ENCODE results near the gene THAP6. TPM values are rescaled to one million over a fixed set of nuclear protein-coding genes. Genes with fewer than 3 reads are reported as not detected.

The THAP6 gene
- total and polyA plus RNA-seq, 2 of the 8 experiments (the other 6 are each of a cell fraction or from before 2014, with no cell fraction given), result 3.3 to 9.7 TPM

DNA sequence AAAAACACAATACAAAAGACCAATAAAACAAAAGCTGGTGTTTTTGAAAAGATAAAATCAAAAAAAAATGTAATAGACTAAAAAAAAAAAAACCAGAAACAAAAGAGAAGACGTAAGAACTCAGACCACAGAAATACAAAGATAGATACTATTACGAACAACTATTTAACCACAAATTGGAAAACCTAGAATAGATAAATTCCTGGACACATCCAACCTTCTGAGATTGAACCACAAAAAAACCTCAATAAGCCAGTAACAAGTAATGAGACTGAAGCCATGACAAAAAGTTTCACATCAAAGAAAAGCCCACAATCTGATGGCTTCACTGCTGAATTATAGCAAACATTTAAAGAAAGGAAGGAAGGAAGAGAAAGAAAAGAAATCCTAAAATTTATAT lies 16.2 kb upstream of the THAP6 start:
- no peaks in the 10 kb centered on the region for H3K79me1 ChIP-seq (ENCODE audit: low read depth, low read length)
- H2AFZ ChIP-seq (ENCODE audit: low read length), result no peak overlapping the region
- H3K4me3 ChIP-seq (ENCODE audit: extremely low read depth in 1 of 4, insufficient read depth in 2 of 4, low read depth in 3 of 4, low read length in 4 of 4), result no peak overlapping the region
- no peaks in the 10 kb centered on the region for H3K27me3 ChIP-seq (replicated peaks in 1 of 4; ENCODE audit: control insufficient read depth in 3 of 4, extremely low read depth in 1 of 4, insufficient read depth in 3 of 4, low read length in 3 of 4)
- H2BK5ac ChIP-seq (ENCODE audit: low read depth, low read length), result no peak overlapping the region
- H4K8ac ChIP-seq (ENCODE audit: extremely low read depth, insufficient read depth, low read length), result no peak overlapping the region
- H3K4me2 ChIP-seq (ENCODE audit: insufficient read depth in 1 of 2, low read depth in 2 of 2, low read length in 2 of 2), result no peak overlapping the region
- no peak overlapping the region for H3K18ac ChIP-seq (ENCODE audit: extremely low read depth, low read length)
- H2BK15ac ChIP-seq (ENCODE audit: low read length), result no peak overlapping the region
- no peak overlapping the region for H2BK12ac ChIP-seq (ENCODE audit: low read depth, low read length)
- H3K23ac ChIP-seq (ENCODE audit: insufficient read length), result no peak overlapping the region
- H3K14ac ChIP-seq (ENCODE audit: insufficient read length), result no peak overlapping the region
- peaks cover 0 to 23% of the 10 kb centered on the region in 2 experiments; a peak in 2 of 4 replicates for H3K79me2 ChIP-seq (ENCODE audit: control insufficient read depth in 1 of 2, insufficient read depth in 2 of 2, low read length in 2 of 2)
- 83% methylated on average over 2 of the region's 2 CpGs; no CpG with 5 or more reads in 1 of the 2 experiments for WGBS, 2 experiments (ENCODE audit: extremely low coverage in 1 of 2, insufficient coverage in 1 of 2, insufficient read length in 1 of 2, insufficient replicate concordance in 2 of 2, low coverage in 1 of 2, low lambda C conversion rate in 2 of 2, missing lambda C conversion rate in 1 of 2)
- no peak overlapping the region for H3K56ac ChIP-seq (replicated peaks; ENCODE audit: insufficient read length, low read depth, low read length)
- no peak overlapping the region for H2BK120ac ChIP-seq (replicated peaks; ENCODE audit: low read depth, low read length)
- no peak overlapping the region for H3K27ac ChIP-seq (ENCODE audit: low read depth, low read length)
- no peak for FAIRE-seq
- H4K20me1 ChIP-seq (replicated peaks in 1 of 2; ENCODE audit: control insufficient read depth in 1 of 2, insufficient read depth in 2 of 2, low read length in 2 of 2), result peaks cover 0 to 4% of the 10 kb centered on the region in 2 experiments
- no peak overlapping the region for H4K5ac ChIP-seq (ENCODE audit: insufficient read length, low read depth, low read length)
- DNase-seq (ENCODE audit: low read depth in 1 of 2, low spot score in 2 of 2), result no peak
- no peak overlapping the region for H2AK5ac ChIP-seq (ENCODE audit: low read depth, low read length)
- H3K36me3 ChIP-seq (ENCODE audit: control insufficient read depth in 2 of 4, insufficient read depth in 4 of 4, low read length in 3 of 4), result peaks cover 0 to 20% (median 6%) of the 10 kb centered on the region in 4 experiments; a peak in 4 of 8 replicates
- H3K4ac ChIP-seq (replicated peaks; ENCODE audit: insufficient read length, low read depth, low read length), result no peak overlapping the region
- no peak overlapping the region for H2BK20ac ChIP-seq (ENCODE audit: low read length)
- no peaks in the 10 kb centered on the region for H3K23me2 ChIP-seq (ENCODE audit: low read depth, low read length)
- no peaks in the 10 kb centered on the region for H3K4me1 ChIP-seq (replicated peaks in 1 of 4; ENCODE audit: control insufficient read depth in 3 of 4, insufficient read depth in 4 of 4, low read length in 3 of 4)
- no peak overlapping the region for H4K91ac ChIP-seq (replicated peaks; ENCODE audit: insufficient read length, low read length)
- H3K9me3 ChIP-seq (ENCODE audit: insufficient read depth in 2 of 2, low read depth in 1 of 2, low read length in 1 of 2), result 0 out of 4 replicates have a peak, but pooled peaks cover 0 to 7% of the 10 kb centered on the region in 2 experiments
- ChIA-PET POLR2A (ENCODE audit: partially characterized antibody) (interaction anchor here (1.5 kb wide), 1 partner anchor 18 kb away, joined by 6 read pairs; no protein-coding TSS in a partner anchor), CTCF (ENCODE audit: partially characterized antibody) (interaction anchor here (1.2 kb wide), 1 partner anchor 26 kb away, joined by 3 read pairs; no protein-coding TSS in a partner anchor)
- no peak overlapping the region for H3K9ac ChIP-seq (replicated peaks in 1 of 4; ENCODE audit: extremely low read depth in 1 of 4, low read depth in 3 of 4, low read length in 3 of 4)
- TF ChIP-seq EP300 (IDR thresholded peaks at IDR 0.05; ENCODE audit: borderline replicate concordance in 1 of 2, low read depth in 2 of 2, low read length in 2 of 2) (no peak), PHF8 (conservative IDR thresholded peaks at IDR 0.05; ENCODE audit: low read depth, low read length) (no peak), POU5F1 (IDR thresholded peaks at IDR 0.05; ENCODE audit: low read depth, low read length) (no peak), RAD21 (IDR thresholded peaks at IDR 0.05 in 1 of 2, conservative IDR thresholded peaks at IDR 0.05 in 1 of 2; ENCODE audit: low read depth in 2 of 2, low read length in 2 of 2) (no peak), SIX5 (IDR thresholded peaks at IDR 0.05; ENCODE audit: low read depth, low read length) (no peak), CEBPB (IDR thresholded peaks at IDR 0.05; ENCODE audit: low read depth, low read length) (no peak), NRF1 (IDR thresholded peaks at IDR 0.05; ENCODE audit: low read depth, low read length) (no peak), EGR1 (IDR thresholded peaks at IDR 0.05; ENCODE audit: borderline replicate concordance, low read depth, low read length) (no peak), GABPA (IDR thresholded peaks at IDR 0.05; ENCODE audit: borderline replicate concordance, insufficient read depth, low read length) (no peak), SIN3A (conservative IDR thresholded peaks at IDR 0.05 in 1 of 2, IDR thresholded peaks at IDR 0.05 in 1 of 2; ENCODE audit: low read depth in 1 of 2, low read length in 2 of 2) (no peak), FOSL1 (IDR thresholded peaks at IDR 0.05; ENCODE audit: insufficient read depth, low read depth, low read length) (no peak), CHD1 (IDR thresholded peaks at IDR 0.05; ENCODE audit: low read depth, low read length) (no peak), SP1 (IDR thresholded peaks at IDR 0.05; ENCODE audit: low read depth, low read length) (no peak), JUND (IDR thresholded peaks at IDR 0.05; ENCODE audit: low read length) (no peak)
